CD4-positive, alpha-beta T cell treated with Interferon gamma for 1 hour (primary cell): ENCODE measurements around the gene ERGIC1.

Experiments
- DNase-seq: peaks from one replicate; pipeline ENCODE4 v3.0.0-alpha.2; 2020

Gene ERGIC1

GRCh38 chr5:172994405-172994804 lies 160.4 kb downstream of the ERGIC1 start:
- DNase-seq, result no peak

- no peak for DNase-seq
Measured at GRCh38 chr5:172999372-172999973, 165.4 kb downstream of the ERGIC1 start.

GRCh38 chr5:172999974-173000373 lies 165.9 kb downstream of the ERGIC1 start:
- DNase-seq, result no peak

- no peak for DNase-seq
Measured at GRCh38 chr5:173001229-173001841, 167.3 kb downstream of the ERGIC1 start.
